H9 (cell line): ENCODE results near the gene PDZD2. TPM values are rescaled to one million over a fixed set of nuclear protein-coding genes. Genes with fewer than 3 reads are reported as not detected.

Experiments
- DNase-seq: peaks from one replicate; pipeline ENCODE4 v3.0.0-alpha.2; 2017
- H2AFZ ChIP-seq: one replicate; pipeline ENCODE4 v1.6.1; 2013; ENCODE audit warnings: mild to moderate bottlenecking, low read length, control low read depth, moderate library complexity
- H2AK5ac ChIP-seq: 2 replicates; pipeline ENCODE4 v1.6.1; 2013; ENCODE audit warnings: low read length, control low read depth, mixed read lengths; ENCODE audit not compliant: insufficient read length
- H2BK120ac ChIP-seq: one replicate; pipeline ENCODE4 v1.6.1; 2013; ENCODE audit warnings: low read depth, mild to moderate bottlenecking, low read length, control low read depth, inconsistent platforms; ENCODE audit not compliant: poor library complexity, severe bottlenecking
- H2BK12ac ChIP-seq: 2 replicates; pipeline ENCODE4 v1.6.1; 2013; ENCODE audit warnings: low read length, control low read depth, mixed read lengths, low read depth; ENCODE audit not compliant: insufficient read length
- H2BK15ac ChIP-seq: 2 replicates; pipeline ENCODE4 v1.6.1; 2013; ENCODE audit warnings: low read depth, low read length, control low read depth
- H2BK20ac ChIP-seq: one replicate; pipeline ENCODE4 v1.6.1; 2013; ENCODE audit warnings: low read depth, mild to moderate bottlenecking, low read length, control low read depth, inconsistent platforms; ENCODE audit not compliant: poor library complexity, severe bottlenecking
- H2BK5ac ChIP-seq: 2 replicates; pipeline ENCODE4 v1.6.1; 2013; ENCODE audit warnings: low read length, control low read depth, mixed read lengths; ENCODE audit not compliant: insufficient read length
- H3K14ac ChIP-seq: 2 replicates; pipeline ENCODE4 v1.6.1; 2013; ENCODE audit warnings: low read length, control low read depth; ENCODE audit not compliant: insufficient read depth
- H3K18ac ChIP-seq: 2 replicates; pipeline ENCODE4 v1.6.1; 2013; ENCODE audit warnings: low read depth, mild to moderate bottlenecking, mixed read lengths, low read length, control low read depth; ENCODE audit not compliant: insufficient read length
- H3K23ac ChIP-seq: 2 replicates; pipeline ENCODE4 v1.6.1; 2013; ENCODE audit warnings: low read length, control low read depth, mixed read lengths, low read depth; ENCODE audit not compliant: insufficient read length
- H3K23me2 ChIP-seq: 2 replicates; pipeline ENCODE4 v1.6.1; 2013; ENCODE audit warnings: low read depth, mild to moderate bottlenecking, mixed read lengths, low read length, control low read depth; ENCODE audit not compliant: insufficient read length, poor library complexity, severe bottlenecking
- H3K27ac ChIP-seq: 2 replicates; pipeline ENCODE4 v1.5.1; 2013; ENCODE audit warnings: low read length, control low read depth, mixed read lengths, low read depth; ENCODE audit not compliant: insufficient read length
- H3K27me3 ChIP-seq: 2 replicates; pipeline ENCODE4 v1.6.1; 2013; ENCODE audit warnings: low read length, control low read depth, inconsistent platforms; ENCODE audit not compliant: insufficient read depth
- H3K4ac ChIP-seq: 2 replicates; pipeline ENCODE4 v1.6.1; 2013; ENCODE audit warnings: low read depth, mild to moderate bottlenecking, control low read depth, inconsistent platforms, low read length, moderate library complexity
- H3K4me1 ChIP-seq: 2 replicates; pipeline ENCODE4 v1.6.1; 2013; ENCODE audit warnings: low read length, control low read depth, inconsistent platforms; ENCODE audit not compliant: insufficient read depth
- H3K4me2 ChIP-seq: 2 replicates; pipeline ENCODE4 v1.6.1; 2013; ENCODE audit warnings: low read length, control low read depth, mixed read lengths; ENCODE audit not compliant: insufficient read length, insufficient read depth
- H3K56ac ChIP-seq: 2 replicates; pipeline ENCODE4 v1.6.1; 2013; ENCODE audit warnings: low read depth, mild to moderate bottlenecking, mixed read lengths, low read length, control low read depth; ENCODE audit not compliant: insufficient read length
- H3K79me1 ChIP-seq: 2 replicates; pipeline ENCODE4 v1.6.1; 2013; ENCODE audit warnings: low read depth, mild to moderate bottlenecking, moderate library complexity, low read length, control low read depth, inconsistent platforms; ENCODE audit not compliant: insufficient read depth, poor library complexity, severe bottlenecking
- H3K79me2 ChIP-seq: 2 replicates; pipeline ENCODE4 v1.6.1; 2013; ENCODE audit warnings: low read length, control low read depth, inconsistent platforms; ENCODE audit not compliant: insufficient read depth
- H3K9ac ChIP-seq: 2 replicates; pipeline ENCODE4 v1.6.1; 2013; ENCODE audit warnings: low read length, control low read depth, mixed read lengths; ENCODE audit not compliant: insufficient read length; ENCODE audit errors: extremely low read depth
- H3K9me3 ChIP-seq: one replicate; pipeline ENCODE4 v1.6.1; 2013; ENCODE audit warnings: low read depth, low read length, inconsistent platforms; ENCODE audit not compliant: control insufficient read depth
- H3T11ph ChIP-seq: one replicate; pipeline ENCODE4 v1.6.1; 2013; ENCODE audit warnings: mild to moderate bottlenecking, low read length, control low read depth, inconsistent platforms
- H4K20me1 ChIP-seq: one replicate; pipeline ENCODE4 v1.6.1; 2013; ENCODE audit not compliant: control insufficient read depth, insufficient read length, insufficient read depth
- H4K5ac ChIP-seq: 2 replicates; pipeline ENCODE4 v1.6.1; 2013; ENCODE audit warnings: low read depth, mild to moderate bottlenecking, mixed read lengths, low read length, control low read depth; ENCODE audit not compliant: insufficient read length
- H4K8ac ChIP-seq: replicated peaks from 2 replicates; pipeline ENCODE4 v1.6.1; 2013; ENCODE audit warnings: low read length, control low read depth, mixed read lengths, low read depth; ENCODE audit not compliant: insufficient read length
- H4K91ac ChIP-seq: 2 replicates; pipeline ENCODE4 v1.6.1; 2013; ENCODE audit warnings: low read depth, mild to moderate bottlenecking, moderate library complexity, mixed read lengths, low read length, control low read depth; ENCODE audit not compliant: insufficient read length
- H3K27ac Mint-ChIP-seq, 3 experiments: 2 replicates in 2 of 3; 3 replicates in 1 of 3; pipeline ENCODE4 v1.8.0; 2020 to 2021; ENCODE audit warnings: mixed read lengths in 3 of 3, mild to moderate bottlenecking in 1 of 3, moderate library complexity in 1 of 3
- H3K27me3 Mint-ChIP-seq: 2 replicates; pipeline ENCODE4 v1.8.0; 2021; ENCODE audit warnings: low read depth, mild to moderate bottlenecking, moderate library complexity, mixed read lengths
- H3K36me3 Mint-ChIP-seq, 3 experiments: 2 replicates in 2 of 3; 3 replicates in 1 of 3; pipeline ENCODE4 v1.8.0; 2020 to 2021; ENCODE audit warnings: low read depth in 3 of 3, mixed read lengths in 3 of 3; ENCODE audit not compliant: insufficient read depth in 1 of 3
- H3K4me1 Mint-ChIP-seq, 2 experiments: 2 replicates each; pipeline ENCODE4 v1.8.0; 2020; ENCODE audit warnings: mixed read lengths in 2 of 2
- H3K4me3 Mint-ChIP-seq, 2 experiments: 2 replicates in 1 of 2; 3 replicates in 1 of 2; pipeline ENCODE4 v1.8.0; 2020 to 2021; ENCODE audit warnings: mild to moderate bottlenecking in 2 of 2, mixed read lengths in 2 of 2, moderate library complexity in 1 of 2
- H3K9me3 Mint-ChIP-seq, 2 experiments: 2 replicates in 1 of 2; 3 replicates in 1 of 2; pipeline ENCODE4 v1.8.0; 2020; ENCODE audit warnings: mild to moderate bottlenecking in 2 of 2, mixed read lengths in 2 of 2, moderate library complexity in 1 of 2
- WGBS: extraction: QIAGEN DNeasy Blood & Tissue Kit; methylation state at CpG from one replicate; pipeline ENCODE4 v1.1.7; 2013; ENCODE audit warnings: missing lambda C conversion rate, low lambda C conversion rate, mixed read lengths; ENCODE audit not compliant: insufficient read length; ENCODE audit errors: extremely low coverage; 5-methylcytosine and 5-hydroxymethylcytosine counted together
- total RNA-seq: library from RNA; stranded (reverse); gene quantifications from 2 replicates; pipeline ENCODE4 v1.2.1, GENCODE V29; 2021
- TF ChIP-seq, protein P1 (sequence below): fragments of 200-600 bp; sonication (generic); conservative IDR thresholded peaks from 3 replicates; pipeline ENCODE4 v1.8.0; 2021; ENCODE audit warnings: antibody characterized with exemption, mild to moderate bottlenecking

Gene PDZD2
- total RNA-seq, 1 experiment from 2014 or later = 9.9 TPM

DNA sequence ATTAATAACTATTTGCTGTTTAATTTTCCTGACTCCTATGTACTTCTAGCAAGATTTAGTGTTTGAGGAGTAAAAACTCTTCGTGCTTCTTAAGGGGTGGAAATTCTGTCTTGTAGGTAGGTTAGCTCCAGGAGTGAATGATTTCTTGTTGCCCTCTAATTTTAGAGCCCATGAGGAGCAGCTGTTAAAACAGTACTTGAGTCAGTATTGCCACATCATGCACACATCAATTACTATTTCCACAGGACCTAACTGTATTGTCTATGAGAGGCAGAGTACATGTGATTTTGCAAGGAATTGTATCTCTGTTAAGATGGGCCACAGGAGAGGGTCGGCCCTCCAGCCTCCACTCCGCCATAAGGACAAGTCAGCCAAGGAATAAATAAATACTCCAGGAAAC lies 91.2 kb downstream of the PDZD2 start:
- no peaks in the 10 kb centered on the region for H3K79me2 ChIP-seq
- no peak overlapping the region for H3K4me2 ChIP-seq
- H3K27ac Mint-ChIP-seq = peak overlapping the region; percentile 10 to 96 (median 94); a peak in 5 of 7 replicates
- WGBS = no CpG with 5 or more reads among the region's 3 CpGs
- no peak overlapping the region for H3K9ac ChIP-seq
- TF ChIP-seq, protein P1, sequence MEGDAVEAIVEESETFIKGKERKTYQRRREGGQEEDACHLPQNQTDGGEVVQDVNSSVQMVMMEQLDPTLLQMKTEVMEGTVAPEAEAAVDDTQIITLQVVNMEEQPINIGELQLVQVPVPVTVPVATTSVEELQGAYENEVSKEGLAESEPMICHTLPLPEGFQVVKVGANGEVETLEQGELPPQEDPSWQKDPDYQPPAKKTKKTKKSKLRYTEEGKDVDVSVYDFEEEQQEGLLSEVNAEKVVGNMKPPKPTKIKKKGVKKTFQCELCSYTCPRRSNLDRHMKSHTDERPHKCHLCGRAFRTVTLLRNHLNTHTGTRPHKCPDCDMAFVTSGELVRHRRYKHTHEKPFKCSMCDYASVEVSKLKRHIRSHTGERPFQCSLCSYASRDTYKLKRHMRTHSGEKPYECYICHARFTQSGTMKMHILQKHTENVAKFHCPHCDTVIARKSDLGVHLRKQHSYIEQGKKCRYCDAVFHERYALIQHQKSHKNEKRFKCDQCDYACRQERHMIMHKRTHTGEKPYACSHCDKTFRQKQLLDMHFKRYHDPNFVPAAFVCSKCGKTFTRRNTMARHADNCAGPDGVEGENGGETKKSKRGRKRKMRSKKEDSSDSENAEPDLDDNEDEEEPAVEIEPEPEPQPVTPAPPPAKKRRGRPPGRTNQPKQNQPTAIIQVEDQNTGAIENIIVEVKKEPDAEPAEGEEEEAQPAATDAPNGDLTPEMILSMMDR = no peak
- no peak overlapping the region for H2BK12ac ChIP-seq
- peaks cover 14% of the 10 kb centered on the region; the same call in 1 of the 2 replicates for H3K4me1 ChIP-seq
- peaks cover 3% of the 10 kb centered on the region; the same call in 1 of the 2 replicates for H3K27me3 Mint-ChIP-seq
- no peak overlapping the region for H2AFZ ChIP-seq
- peak overlapping the region; percentile 92 for H2BK20ac ChIP-seq
- no peaks in the 10 kb centered on the region for H3K27me3 ChIP-seq
- no peak overlapping the region for H3K56ac ChIP-seq
- H3K36me3 Mint-ChIP-seq = no peaks in the 10 kb centered on the region; a peak in 1 of 7 replicates
- H3K18ac ChIP-seq = peak overlapping the region; percentile 42
- no peak overlapping the region for H4K8ac ChIP-seq
- no peaks in the 10 kb centered on the region for H4K20me1 ChIP-seq
- peak overlapping the region; percentile 8; the same call in 1 of the 2 replicates for H3K14ac ChIP-seq
- no peak overlapping the region for H2AK5ac ChIP-seq
- H3K9me3 ChIP-seq = no peaks in the 10 kb centered on the region
- H2BK120ac ChIP-seq = no peak overlapping the region
- no peak overlapping the region for H4K91ac ChIP-seq
- peaks cover 32 to 39% of the 10 kb centered on the region in 2 experiments for H3K4me1 Mint-ChIP-seq
- no peak overlapping the region for H3K23ac ChIP-seq
- peak overlapping the region; percentile 85 for H3K27ac ChIP-seq
- no peaks in the 10 kb centered on the region for H3K23me2 ChIP-seq
- no peaks in the 10 kb centered on the region for H3K79me1 ChIP-seq
- no peak for DNase-seq
- H4K5ac ChIP-seq = no peak overlapping the region
- H3K4me3 Mint-ChIP-seq = no peak overlapping the region
- H3K4ac ChIP-seq = no peak overlapping the region; the same call in 1 of the 2 replicates
- H3T11ph ChIP-seq = no peak overlapping the region
- peak overlapping the region; percentile 29 for H2BK5ac ChIP-seq
- no peak overlapping the region for H2BK15ac ChIP-seq
- H3K9me3 Mint-ChIP-seq = no peaks in the 10 kb centered on the region; a peak in 1 of 5 replicates
